SKM-1 (cell line): ENCODE results near the gene MTMR10.
A peak's percentile ranks its signal among the peaks of the same experiment; 100 is the strongest.

ENCODE experiments used
- DNase-seq: peaks from one replicate; lab custom pipeline; 2025; ENCODE audit not compliant: unreplicated experiment; lab: John Stamatoyannopoulos, UW

MTMR10 gene, protein sequence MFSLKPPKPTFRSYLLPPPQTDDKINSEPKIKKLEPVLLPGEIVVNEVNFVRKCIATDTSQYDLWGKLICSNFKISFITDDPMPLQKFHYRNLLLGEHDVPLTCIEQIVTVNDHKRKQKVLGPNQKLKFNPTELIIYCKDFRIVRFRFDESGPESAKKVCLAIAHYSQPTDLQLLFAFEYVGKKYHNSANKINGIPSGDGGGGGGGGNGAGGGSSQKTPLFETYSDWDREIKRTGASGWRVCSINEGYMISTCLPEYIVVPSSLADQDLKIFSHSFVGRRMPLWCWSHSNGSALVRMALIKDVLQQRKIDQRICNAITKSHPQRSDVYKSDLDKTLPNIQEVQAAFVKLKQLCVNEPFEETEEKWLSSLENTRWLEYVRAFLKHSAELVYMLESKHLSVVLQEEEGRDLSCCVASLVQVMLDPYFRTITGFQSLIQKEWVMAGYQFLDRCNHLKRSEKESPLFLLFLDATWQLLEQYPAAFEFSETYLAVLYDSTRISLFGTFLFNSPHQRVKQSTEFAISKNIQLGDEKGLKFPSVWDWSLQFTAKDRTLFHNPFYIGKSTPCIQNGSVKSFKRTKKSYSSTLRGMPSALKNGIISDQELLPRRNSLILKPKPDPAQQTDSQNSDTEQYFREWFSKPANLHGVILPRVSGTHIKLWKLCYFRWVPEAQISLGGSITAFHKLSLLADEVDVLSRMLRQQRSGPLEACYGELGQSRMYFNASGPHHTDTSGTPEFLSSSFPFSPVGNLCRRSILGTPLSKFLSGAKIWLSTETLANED

DNA sequence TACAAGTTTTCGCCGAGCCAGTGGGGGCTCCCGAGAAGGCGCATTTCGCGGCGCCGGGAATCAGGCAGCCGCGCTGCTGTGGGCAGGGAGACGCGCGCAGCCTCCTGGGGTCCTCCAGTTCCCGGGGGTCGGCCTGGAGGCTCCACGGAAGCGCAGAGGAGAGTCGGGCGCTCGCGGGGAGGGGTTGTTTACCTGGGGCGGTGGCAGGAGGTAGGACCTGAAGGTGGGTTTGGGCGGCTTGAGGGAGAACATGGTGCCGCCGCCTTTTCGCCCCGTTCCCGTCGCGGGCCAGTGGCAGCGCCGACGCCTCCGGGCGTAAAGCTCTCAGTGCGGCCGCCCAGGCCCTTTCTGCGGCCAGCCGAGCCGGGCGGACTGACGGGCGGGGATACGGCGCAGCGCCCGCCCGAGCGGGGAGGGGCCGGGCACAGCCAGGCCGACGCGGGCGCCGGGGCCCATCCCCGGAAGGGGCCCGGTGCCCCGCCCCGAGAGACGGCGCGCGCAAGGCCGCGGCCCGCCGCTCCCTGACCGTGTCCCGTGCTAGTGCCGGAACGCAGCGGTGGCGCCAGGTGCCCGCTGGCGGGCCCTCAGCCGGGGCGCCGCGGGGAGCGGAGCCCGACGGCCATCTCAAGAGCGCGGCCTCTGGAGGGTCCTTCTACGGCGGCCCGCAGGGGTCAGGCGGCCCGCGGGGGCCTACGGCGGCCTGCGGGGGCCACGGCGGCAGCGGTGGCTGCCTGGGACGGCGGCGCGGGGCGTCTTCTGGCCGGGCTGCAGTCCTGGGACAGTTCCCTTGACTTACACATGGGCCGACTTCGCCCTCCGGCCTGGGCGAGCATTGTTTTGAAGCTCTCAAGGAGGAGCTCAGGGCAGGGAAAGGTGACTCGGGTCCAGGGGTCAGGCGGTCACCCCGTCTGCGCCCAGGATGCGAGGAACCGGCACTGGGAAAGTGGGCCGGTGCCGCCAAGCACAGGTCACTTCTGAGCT, at the start of gene MTMR10:
Gene MTMR10, minus strand, starts transcription at position 374 of the 981 bp plus-strand sequence. Its CDS starts 122 bp downstream, at position 252.
- peak; percentile 59 for DNase-seq

DNA sequence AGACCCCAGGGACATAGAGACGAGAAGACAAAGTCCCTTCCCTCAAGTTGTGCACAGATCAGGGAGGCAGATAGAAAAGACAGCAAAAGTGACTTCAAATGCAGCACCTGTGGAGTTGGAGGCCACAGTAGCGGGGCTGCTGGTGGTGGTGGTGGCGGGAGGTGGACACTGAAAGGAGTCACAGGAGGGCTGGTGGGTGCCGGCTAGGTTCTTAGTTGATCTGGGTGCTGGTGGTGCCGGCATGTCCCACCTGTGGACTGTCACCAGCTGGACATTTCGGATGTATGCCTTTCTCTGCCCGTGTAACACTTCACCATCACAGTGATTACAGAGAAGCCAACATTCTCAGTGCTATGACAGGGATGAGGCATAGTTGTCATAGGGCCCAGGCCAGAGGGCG, 49.2 kb upstream of the MTMR10 start:
- DNase-seq, result no peak

DNA sequence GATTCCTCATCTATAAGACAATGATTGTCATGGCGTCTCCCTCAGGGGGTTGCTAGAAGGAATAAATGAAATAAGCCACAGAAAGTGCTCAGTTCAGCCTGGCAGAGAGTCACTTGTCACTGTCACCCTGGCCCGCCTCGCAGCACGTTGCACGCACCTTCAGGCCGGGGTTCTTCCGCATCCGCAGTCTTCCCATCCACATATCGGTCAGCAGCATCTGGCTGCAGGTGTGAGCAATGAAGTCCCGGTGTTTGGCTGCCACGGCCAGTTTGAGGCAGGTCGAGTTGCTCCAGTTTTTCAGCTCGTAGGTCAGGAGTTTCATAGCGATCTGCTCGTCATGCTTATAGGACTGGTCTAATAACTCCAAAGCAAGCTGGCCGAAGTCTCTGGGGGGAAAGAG, 48.5 kb upstream of the MTMR10 start:
- DNase-seq, result no peak

DNA sequence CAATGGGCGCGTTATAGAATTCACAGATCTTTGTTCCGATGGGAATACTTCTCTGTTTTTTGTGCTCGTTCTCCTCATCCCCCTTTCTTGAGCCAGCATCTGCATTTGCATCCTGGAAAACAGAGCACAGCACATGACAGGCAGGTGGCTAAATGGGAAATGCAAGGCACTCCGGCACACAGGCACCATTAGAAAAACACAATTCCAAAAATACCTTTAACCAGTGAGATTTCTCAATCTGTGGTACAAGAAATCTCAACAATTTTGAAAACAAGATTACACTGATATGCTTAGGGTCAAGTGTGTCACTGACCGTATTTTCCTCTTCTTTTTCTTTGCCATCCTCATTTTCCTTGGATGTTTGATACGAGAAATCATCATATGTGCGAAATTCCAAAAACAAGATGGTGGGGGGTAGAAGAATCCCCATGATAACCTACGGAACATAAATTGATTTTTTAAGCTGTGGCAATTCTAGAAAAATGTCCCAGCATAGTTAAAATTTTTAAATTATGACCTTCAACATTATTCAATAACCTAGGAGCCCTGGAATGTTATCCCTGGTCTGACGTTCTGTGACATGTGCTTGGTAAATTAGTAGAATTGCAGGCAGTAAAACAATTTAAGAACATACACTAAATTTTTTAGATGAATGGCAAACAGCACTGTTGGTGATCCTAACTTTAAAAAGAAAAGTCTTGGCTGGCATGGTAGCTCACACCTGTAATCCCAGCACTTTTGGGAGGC, 46.5 kb upstream of the MTMR10 start:
- no peak for DNase-seq

DNA sequence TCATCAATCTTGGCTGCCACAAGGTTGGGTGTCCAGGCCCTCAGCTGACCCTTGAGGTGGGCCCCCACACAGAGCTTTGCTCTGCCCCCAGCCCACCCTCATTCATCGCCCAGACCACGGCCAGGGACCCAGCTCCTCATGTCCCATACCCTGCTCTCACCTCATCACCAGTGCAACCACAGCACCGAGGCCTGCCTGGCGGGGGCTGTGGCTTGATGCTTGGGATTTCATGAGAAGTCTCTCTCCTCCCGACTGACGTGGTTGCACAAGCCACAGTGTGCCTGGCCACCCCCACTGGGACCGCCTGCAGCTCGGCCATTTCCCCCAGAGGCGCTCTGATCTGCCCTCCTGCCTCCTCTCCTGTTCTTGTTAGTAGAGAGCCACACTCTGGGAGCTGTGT, 45.4 kb upstream of the MTMR10 start:
- DNase-seq, result no peak

DNA sequence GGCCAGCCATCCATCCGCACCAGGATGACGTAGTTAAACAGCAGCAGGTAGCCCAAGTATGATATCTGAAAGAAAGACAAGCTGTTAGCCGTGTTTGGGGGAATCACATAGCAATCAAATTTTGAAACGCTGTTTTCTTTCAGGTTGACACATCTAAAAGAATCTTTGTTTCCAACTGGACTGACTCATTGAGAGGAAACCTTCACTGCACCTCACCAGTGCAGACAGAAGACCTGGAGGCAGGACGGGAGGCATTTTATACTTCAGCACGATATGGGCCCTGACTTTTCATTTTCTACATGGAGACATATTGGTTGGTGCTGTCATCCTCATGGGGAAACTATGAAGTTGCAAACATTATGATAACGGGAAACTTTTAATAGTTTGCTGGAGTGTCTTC, 44.2 kb upstream of the MTMR10 start:
- DNase-seq, result no peak

DNA sequence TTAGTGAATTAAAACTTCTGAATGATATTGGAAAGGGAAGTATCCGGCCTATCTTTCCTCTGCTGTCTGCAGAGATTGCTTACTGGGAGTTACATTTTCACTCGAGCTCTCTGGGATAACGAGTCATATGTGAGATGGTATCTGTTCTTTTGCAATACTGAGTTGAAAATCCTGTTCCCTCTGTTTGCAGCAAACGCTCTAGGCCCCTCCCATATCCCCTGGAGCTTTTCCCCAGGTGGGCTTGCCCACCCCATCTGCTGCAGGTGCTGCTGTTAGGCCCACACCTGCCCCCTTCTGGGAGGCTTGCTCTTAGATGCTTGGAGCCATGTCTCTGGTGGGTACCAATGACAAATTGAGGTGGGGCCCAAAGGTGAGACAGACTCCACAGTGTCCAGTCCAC, 42.7 kb upstream of the MTMR10 start:
- no peak for DNase-seq

DNA sequence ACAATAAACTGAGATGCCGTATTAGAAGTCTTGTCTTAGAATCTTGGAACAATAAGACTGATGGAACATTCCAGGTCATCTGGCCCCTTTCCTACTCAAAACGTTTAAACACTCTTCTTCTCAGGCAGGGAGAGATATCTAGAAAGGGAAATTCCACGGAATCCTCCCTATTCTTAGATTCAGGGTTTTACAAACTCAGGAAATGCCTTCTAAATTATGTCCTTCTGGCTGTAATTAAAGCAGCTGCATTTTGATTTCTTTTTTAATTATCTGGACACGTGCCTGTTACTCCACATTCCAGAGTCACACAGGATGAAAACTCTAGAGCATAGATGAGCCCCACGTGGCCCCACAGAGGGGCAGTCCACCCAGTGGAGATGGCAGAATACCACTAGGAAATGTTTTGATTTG, 41.5 kb upstream of the MTMR10 start:
- no peak for DNase-seq

DNA sequence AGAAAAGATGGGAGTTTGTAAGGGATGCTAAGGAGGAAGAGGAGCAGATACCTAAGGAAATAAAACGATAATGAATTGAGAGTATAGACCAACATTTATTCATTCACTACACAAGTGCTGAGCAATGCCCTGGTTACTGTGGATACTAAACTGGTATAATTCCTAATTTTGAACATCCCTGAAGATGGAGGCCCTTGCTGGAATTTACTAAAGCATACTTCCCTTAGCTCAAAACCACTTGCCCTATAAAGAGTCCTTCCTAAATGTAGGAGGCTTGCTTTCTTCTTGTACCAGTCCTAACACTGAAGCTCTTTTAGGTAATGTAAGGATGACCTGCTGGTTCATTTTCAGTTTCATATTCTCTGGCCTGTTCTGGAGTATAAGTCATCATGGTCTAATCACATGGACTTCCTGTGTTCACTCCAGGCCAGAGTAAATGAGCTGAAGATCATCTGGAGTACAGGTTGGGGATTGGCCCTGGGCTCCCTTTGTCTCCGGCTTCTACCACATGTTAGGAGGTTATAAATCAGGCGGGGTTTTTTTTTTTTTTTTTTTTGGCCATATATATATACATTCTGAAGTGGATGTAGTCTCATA, 40.1 kb upstream of the MTMR10 start:
- DNase-seq, result no peak

DNA sequence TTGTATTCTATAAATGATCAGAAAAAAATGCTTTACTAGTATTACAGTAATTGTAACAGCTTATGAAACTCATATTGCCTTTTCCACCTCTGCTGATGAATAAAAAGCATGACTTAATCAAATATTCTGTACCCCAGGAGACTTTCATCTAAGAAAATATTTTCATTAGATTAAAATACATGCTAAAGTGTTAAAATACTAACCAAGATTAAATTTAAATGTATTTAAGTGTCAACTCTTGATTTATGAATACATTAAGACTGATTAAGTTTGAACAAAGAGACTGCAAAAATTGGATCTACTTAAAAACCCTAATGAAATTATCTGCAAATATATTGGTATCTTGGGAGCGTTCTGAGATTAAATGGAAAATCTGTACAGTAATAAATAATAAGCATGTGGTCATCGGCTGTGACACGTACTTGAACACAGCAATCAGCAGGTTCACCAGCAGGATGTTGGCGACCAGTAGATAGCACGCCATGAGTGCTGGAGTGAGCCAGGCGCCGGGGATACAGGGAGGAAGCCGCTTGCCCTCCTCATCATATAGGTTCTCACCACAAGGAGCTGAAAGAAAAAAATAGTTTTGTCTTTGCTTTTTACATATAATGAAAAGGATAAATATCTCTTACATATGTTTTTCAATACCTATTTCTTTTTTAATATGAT, 36.6 kb upstream of the MTMR10 start:
- no peak for DNase-seq

DNA sequence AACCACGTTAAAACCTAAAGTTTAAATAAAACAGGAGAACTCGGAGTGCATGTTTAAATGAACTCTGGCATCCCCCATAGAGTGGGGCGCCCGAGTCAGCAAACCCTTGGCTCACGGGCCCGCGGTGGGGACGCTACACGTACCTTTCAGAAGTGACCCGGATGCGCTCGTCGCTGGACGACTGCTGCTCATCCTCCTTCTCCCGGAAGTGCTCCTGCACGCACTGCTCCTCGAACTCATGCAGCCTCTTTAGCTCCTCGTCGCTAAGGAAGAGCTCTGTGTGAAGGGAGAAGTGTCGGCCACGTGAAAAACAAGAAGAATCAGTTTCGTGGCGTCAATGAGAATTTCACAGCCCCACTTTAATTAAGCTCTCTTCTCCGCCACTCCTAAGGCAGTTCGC, 34.6 kb upstream of the MTMR10 start:
- no peak for DNase-seq

DNA sequence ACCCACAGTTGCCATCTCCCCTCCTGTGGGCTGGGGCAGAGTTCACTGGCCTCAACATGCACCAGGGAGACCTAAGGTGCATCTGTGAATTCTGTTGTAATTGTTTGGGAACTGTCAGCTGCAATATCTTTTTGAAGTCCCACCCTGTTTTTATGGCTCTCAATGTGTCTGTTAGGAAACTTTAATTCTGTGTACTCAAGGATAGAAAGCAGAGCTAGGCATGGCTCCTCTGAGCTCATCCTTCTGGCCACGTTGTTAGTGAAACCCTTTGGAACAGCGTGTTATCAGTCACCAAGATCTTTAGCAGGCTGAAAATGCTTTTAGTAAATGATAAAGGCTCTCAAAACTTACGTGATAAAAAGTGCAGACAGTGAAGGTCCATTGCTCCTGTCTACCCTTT, 33.6 kb upstream of the MTMR10 start:
- no peak for DNase-seq

DNA sequence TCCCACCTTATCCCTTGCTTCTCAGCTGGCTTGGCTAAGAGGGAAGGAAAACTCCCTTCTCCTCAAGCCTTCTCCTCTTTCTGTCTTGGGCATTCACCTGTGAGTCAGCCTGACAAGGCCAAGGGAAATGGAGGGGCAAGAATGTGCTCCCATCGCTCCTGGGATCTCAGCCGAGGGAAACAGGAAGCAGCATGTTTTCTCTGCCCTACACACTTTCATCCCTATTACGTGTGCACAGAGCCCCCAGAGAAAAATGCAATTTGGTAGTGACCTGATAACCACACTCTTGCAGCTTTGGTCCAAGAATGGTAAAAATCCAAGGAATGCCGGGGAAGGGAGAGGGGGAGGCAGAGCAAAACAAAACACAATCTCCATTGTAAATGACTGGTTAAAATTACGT, 32.9 kb upstream of the MTMR10 start:
- DNase-seq, result no peak

DNA sequence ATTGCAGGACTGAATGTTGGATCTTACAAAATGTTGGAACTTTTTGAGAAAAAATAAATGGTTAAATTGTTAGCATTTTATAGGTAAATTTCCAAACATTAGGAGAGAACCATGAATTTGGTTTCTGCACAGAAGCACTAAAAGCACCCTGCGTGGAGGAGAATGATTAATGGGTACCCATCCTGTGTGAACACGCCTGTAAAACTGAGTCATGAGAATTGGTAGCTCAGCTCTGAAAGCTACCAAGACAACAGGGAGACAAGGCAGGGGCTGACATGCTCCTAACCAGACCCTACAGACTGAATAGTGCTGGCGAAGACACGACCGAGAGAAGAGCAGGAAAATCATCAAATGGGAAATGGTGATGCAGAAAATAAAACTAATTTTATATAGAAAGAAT, 32.4 kb upstream of the MTMR10 start:
- DNase-seq, result no peak

DNA sequence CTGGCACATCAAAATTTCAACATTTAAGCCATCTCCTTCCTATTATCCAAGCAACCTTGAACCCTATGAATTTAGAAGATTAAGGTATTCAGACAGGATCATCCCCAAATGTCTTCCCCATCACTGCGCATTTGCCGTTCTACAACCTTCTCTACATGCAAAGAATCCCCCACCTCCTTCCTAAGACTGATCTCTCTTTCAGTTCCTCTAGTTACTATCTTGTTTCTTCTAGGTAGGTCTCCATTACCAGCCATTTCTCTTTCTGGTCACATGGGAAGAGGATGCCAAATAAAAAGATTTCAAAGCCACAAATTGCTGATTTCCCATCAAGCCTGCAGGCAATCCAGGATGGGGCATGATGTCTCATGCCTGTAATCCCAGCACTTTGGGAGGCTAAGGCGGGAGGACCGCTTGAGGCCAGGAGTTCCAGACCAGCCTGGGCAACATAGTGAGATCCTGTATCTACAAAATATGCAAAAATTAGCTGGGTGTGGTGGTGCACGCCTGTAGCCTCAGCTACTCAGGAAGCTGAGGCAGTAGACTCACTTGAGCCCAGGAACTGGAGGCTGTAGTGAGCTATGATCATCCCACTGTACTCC, 29.7 kb upstream of the MTMR10 start:
- no peak for DNase-seq

DNA sequence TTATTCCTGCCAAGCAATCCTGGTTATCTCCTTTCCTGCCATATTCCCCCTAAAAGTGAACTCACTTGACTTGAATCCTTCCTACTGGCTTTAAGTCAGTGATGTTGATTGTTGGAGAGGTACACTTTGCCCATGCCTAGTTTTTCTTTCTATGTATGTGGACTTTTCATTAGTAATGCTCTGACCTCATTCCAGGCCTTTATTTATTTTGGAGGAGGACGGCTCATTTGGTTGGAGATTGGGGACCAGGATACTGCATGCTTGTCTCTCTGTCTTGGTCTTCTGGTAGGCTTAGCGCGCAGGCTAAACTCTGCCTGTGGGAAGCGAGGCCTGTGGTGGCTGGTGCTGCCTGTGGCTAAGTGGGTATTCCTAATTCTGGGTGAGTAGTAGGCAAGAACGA, 29.1 kb upstream of the MTMR10 start:
- no peak for DNase-seq

DNA sequence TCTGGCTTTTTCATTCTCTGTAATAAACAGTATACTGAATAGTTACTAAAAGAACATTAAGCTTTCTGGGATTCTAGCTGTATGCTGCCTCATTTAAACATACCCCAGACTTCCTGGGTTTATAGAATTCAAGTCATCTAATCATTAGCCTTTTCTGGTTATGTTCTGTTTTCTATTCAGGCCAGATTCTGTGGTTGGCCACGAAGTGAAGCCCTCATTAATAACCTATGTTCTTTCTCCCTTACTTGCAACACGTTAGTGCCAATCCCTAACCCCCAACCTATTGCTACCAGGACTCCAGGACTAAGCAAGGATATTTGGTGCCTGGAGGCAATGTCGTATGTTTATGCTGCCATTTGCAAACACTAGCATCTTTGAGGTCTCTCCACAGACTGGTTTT, 28.6 kb upstream of the MTMR10 start:
- no peak for DNase-seq

DNA sequence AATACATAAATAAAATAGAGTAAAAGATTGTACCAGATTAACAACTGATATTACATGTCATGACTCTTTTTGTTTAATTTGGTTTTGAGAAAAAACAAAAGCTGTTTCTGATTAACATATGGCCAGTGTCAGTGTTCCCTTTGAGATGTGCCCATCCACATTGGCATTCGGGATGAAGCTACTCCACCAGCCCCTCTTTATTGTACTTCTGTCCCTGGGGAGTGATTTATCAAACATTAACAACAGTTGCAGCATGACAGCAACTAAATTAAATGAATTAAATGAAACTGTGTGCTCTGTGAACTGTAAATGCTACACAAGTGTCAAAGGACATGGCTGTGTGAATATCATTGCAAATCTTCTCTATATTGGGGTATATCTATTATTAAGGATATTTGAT, 25.9 kb upstream of the MTMR10 start:
- DNase-seq, result no peak

DNA sequence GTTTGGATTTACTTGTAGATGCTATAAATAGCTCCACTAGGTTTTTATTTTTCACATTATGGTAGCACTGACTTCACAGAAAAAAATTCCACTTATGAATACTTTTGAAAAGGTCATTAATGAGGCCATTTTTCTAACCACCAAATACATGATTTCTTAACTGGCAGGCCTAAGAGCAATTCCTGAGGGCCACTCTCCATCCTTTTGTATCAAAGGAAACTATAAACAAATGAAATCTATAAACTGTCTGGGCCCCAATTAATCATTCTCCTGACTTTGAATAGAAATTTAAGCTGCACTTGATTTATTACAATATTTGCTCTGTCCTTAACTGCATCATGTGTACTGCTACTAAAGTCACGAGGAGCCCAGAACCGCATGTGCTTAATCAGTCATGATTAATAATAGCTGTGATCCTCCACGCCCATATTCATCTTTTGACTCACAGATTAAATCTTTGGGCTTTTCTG, 25.1 kb upstream of the MTMR10 start:
- DNase-seq, result no peak
